Prostate gland (tissue), 2 donors: ENCODE results near the gene SCNN1G.

Experiments
- POLR2A ChIP-seq: fragments of 450-650 bp; IDR thresholded peaks from one replicate; pipeline ENCODE4 v1.6.1; 2016; ENCODE audit warnings: antibody characterized with exemption, mild to moderate bottlenecking
- POLR2AphosphoS5 ChIP-seq: sonication (generic); formaldehyde crosslinking; IDR thresholded peaks from one replicate; pipeline ENCODE4 v1.6.1; 2017; ENCODE audit warnings: antibody characterized with exemption
- TF ChIP-seq, protein P1 (sequence below), 4 experiments: fragments of 200-600 bp in 2 of 4; fragments of 450-650 bp in 2 of 4; sonication (generic) in 2 of 4; IDR thresholded peaks; 1 replicate in 3 of 4; 2 replicates in 1 of 4; pipeline ENCODE4 v1.5.1; 2016 to 2019; ENCODE audit warnings: antibody characterized with exemption in 4 of 4, mild to moderate bottlenecking in 2 of 4, moderate library complexity in 2 of 4

- TF ChIP-seq, protein P1, sequence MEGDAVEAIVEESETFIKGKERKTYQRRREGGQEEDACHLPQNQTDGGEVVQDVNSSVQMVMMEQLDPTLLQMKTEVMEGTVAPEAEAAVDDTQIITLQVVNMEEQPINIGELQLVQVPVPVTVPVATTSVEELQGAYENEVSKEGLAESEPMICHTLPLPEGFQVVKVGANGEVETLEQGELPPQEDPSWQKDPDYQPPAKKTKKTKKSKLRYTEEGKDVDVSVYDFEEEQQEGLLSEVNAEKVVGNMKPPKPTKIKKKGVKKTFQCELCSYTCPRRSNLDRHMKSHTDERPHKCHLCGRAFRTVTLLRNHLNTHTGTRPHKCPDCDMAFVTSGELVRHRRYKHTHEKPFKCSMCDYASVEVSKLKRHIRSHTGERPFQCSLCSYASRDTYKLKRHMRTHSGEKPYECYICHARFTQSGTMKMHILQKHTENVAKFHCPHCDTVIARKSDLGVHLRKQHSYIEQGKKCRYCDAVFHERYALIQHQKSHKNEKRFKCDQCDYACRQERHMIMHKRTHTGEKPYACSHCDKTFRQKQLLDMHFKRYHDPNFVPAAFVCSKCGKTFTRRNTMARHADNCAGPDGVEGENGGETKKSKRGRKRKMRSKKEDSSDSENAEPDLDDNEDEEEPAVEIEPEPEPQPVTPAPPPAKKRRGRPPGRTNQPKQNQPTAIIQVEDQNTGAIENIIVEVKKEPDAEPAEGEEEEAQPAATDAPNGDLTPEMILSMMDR (IDR thresholded peaks at IDR 0.05): no peak
- TF ChIP-seq POLR2A: no peak
- no peak for TF ChIP-seq POLR2AphosphoS5
Observed at GRCh38 chr16:23187341-23187740, 4.8 kb downstream of the SCNN1G start.
